AG04450 (cell line): ENCODE measurements around the gene GDI1. TPM values are rescaled to one million over a fixed set of nuclear protein-coding genes. Genes with fewer than 3 reads are reported as not detected.
A peak's percentile ranks its signal among the peaks of the same experiment; 100 is the strongest.

Source experiments
- CTCF ChIA-PET: fragments of 300-600, 350-600 bp; formaldehyde crosslinking; extraction: SDS; loops from one replicate; lab custom pipeline; 2022; ENCODE audit warnings: antibody characterized with exemption, inconsistent platforms; lab: Charles Lee
- POLR2A ChIA-PET: fragments of 350-600 bp; formaldehyde crosslinking; extraction: SDS; loops from one replicate; lab custom pipeline; 2021; ENCODE audit warnings: antibody characterized with exemption, inconsistent platforms; lab: Yijun Ruan, JAX
- DNase-seq: peaks from one replicate; pipeline ENCODE4 v3.0.0-alpha.2; 2011; ENCODE audit warnings: low read depth, low spot score
- H3K27ac ChIP-seq: one replicate; pipeline ENCODE4 v1.5.1; 2012; ENCODE audit warnings: low read depth, low read length, control low read depth
- H3K27me3 ChIP-seq: one replicate; pipeline ENCODE4 v1.6.0; 2012; ENCODE audit warnings: low read length; ENCODE audit not compliant: control insufficient read depth, insufficient read depth
- H3K4me3 ChIP-seq: 2 replicates; pipeline ENCODE4 v1.5.1; 2011; ENCODE audit warnings: mild to moderate bottlenecking, low read depth, low read length, control low read depth
- H3K9me3 ChIP-seq: 2 replicates; pipeline ENCODE4 v1.5.1; 2012; ENCODE audit warnings: low read length; ENCODE audit not compliant: control insufficient read depth, insufficient read depth
- CTCF ChIP-seq: IDR thresholded peaks from 2 replicates; pipeline ENCODE4 v1.5.1; 2011; ENCODE audit warnings: low read depth, low read length, control low read depth, inconsistent platforms
- polyA plus RNA-seq: library from polyadenylated mRNA; depleted of rRNA; stranded (reverse); fragments of >200 nt; gene quantifications from 2 replicates; pipeline ENCODE4 v1.2.3, GENCODE V29; 2011

Gene GDI1
- polyA plus RNA-seq, 1 experiment, result 154 TPM

- POLR2A ChIA-PET, result interaction anchor here (0.6 to 0.7 kb wide), 2 partner anchors 25 to 454 kb away, joined by 3 to 4 read pairs; no protein-coding TSS in a partner anchor
- DNase-seq, result no peak
- H3K27me3 ChIP-seq, result no peaks in the 10 kb centered on the region
These were observed 35.7 kb upstream of the GDI1 start for GRCh38 chrX:154401045-154401799.

GRCh38 chrX:154401918-154402621, 34.9 kb upstream of the GDI1 start:
- no peak for DNase-seq
- POLR2A ChIA-PET, result interaction anchor here (0.7 kb wide), 1 partner anchor 455 kb away, joined by 4 read pairs; no protein-coding TSS in a partner anchor
- Histone ChIP-seq H3K9me3 (no peaks in the 10 kb centered on the region), H3K27ac (peak overlapping the region; percentile 21), H3K27me3 (no peaks in the 10 kb centered on the region), H3K4me3 (no peak overlapping the region)
- CTCF ChIA-PET, result interaction anchor here (1.1 kb wide), 1 partner anchor 133 kb away, joined by 3 read pairs; no protein-coding TSS in a partner anchor
- no peak for TF ChIP-seq CTCF

More at GRCh38 chrX:154401045-154401799, 35.7 kb upstream of the GDI1 start:
- no peaks in the 10 kb centered on the region for H3K9me3 ChIP-seq
- H3K27ac ChIP-seq, result no peak overlapping the region
- H3K4me3 ChIP-seq, result no peak overlapping the region
- CTCF ChIA-PET, result no interaction called here
- TF ChIP-seq CTCF, result no peak

GRCh38 chrX:154402622-154403127, 34.3 kb upstream of the GDI1 start:
- H3K27ac ChIP-seq, result no peak overlapping the region
- H3K4me3 ChIP-seq, result no peak overlapping the region
- DNase-seq, result no peak
- POLR2A ChIA-PET, result no interaction called here
- H3K27me3 ChIP-seq, result no peaks in the 10 kb centered on the region
- CTCF ChIA-PET, result interaction anchor here (1.1 kb wide), 1 partner anchor 133 kb away, joined by 3 read pairs; no protein-coding TSS in a partner anchor
- no peaks in the 10 kb centered on the region for H3K9me3 ChIP-seq
- no peak for TF ChIP-seq CTCF

- no peaks in the 10 kb centered on the region for H3K9me3 ChIP-seq
- no peak for TF ChIP-seq CTCF
- no peak overlapping the region for H3K27ac ChIP-seq
- no peaks in the 10 kb centered on the region for H3K27me3 ChIP-seq
- no peak overlapping the region for H3K4me3 ChIP-seq
- no peak for DNase-seq
- ChIA-PET CTCF (interaction anchor here (1.1 kb wide), 1 partner anchor 132 kb away, joined by 3 read pairs; no protein-coding TSS in a partner anchor), POLR2A (no interaction called here)
These were observed 33.8 kb upstream of the GDI1 start for GRCh38 chrX:154403192-154403591.

- Histone ChIP-seq H3K9me3 (no peaks in the 10 kb centered on the region), H3K4me3 (no peak overlapping the region), H3K27me3 (no peaks in the 10 kb centered on the region), H3K27ac (no peak overlapping the region)
- POLR2A ChIA-PET, result no interaction called here
- DNase-seq, result no peak
- CTCF ChIA-PET, result no interaction called here
- no peak for TF ChIP-seq CTCF
These were observed 33.1 kb upstream of the GDI1 start for GRCh38 chrX:154403858-154404257.
